Activated effector memory CD4-positive, alpha-beta T cell treated with anti-CD3 and anti-CD28 coated beads, Interleukin-2, amount 50 U/mL, for 16 hours (primary cell): ENCODE results near the gene ABLIM2.

Experiments
- DNase-seq: peaks from one replicate; pipeline ENCODE4 v3.0.0-alpha.2; 2020

The ABLIM2 gene

GRCh38 chr4:8099981-8100464, 58.6 kb downstream of the ABLIM2 start:
- no peak for DNase-seq

- DNase-seq: no peak
Measured at GRCh38 chr4:8098506-8098905, 60.1 kb downstream of the ABLIM2 start.

- DNase-seq: no peak
Measured at GRCh38 chr4:8097721-8098345, 60.8 kb downstream of the ABLIM2 start.

GRCh38 chr4:8097141-8097541, 61.5 kb downstream of the ABLIM2 start:
- DNase-seq: no peak

GRCh38 chr4:8096690-8097061, 61.9 kb downstream of the ABLIM2 start:
- no peak for DNase-seq

GRCh38 chr4:8095956-8096689, 62.5 kb downstream of the ABLIM2 start:
- DNase-seq: no peak

GRCh38 chr4:8093587-8094274, 64.9 kb downstream of the ABLIM2 start:
- DNase-seq: no peak

- DNase-seq: no peak
Measured at GRCh38 chr4:8092282-8092681, 66.3 kb downstream of the ABLIM2 start.

- no peak for DNase-seq
Measured at GRCh38 chr4:8090744-8091301, 67.8 kb downstream of the ABLIM2 start.

- DNase-seq: no peak
Measured at GRCh38 chr4:8090312-8090711, 68.3 kb downstream of the ABLIM2 start.

- DNase-seq: no peak
Measured at GRCh38 chr4:8089862-8090261, 68.8 kb downstream of the ABLIM2 start.

GRCh38 chr4:8088966-8089491, 69.6 kb downstream of the ABLIM2 start:
- no peak for DNase-seq

- DNase-seq: no peak
Measured at GRCh38 chr4:8087921-8088495, 70.6 kb downstream of the ABLIM2 start.

GRCh38 chr4:8086783-8087445, 71.7 kb downstream of the ABLIM2 start:
- DNase-seq: no peak

- DNase-seq: no peak
Measured at GRCh38 chr4:8085491-8086117, 73.0 kb downstream of the ABLIM2 start.

GRCh38 chr4:8084712-8085490, 73.7 kb downstream of the ABLIM2 start:
- no peak for DNase-seq

GRCh38 chr4:8084031-8084660, 74.5 kb downstream of the ABLIM2 start:
- DNase-seq: no peak

GRCh38 chr4:8083086-8083825, 75.4 kb downstream of the ABLIM2 start:
- no peak for DNase-seq

- no peak for DNase-seq
Measured at GRCh38 chr4:8082517-8083055, 76.0 kb downstream of the ABLIM2 start.
